ENCODE results near the gene LAMA4. TPM values are rescaled to one million over a fixed set of nuclear protein-coding genes. Genes with fewer than 3 reads are reported as not detected.

Gene LAMA4
- total and polyA plus RNA-seq, 2 of the 13 experiments (the other 11 are each of a cell fraction or from before 2014, with no cell fraction given) = not detected

DNA sequence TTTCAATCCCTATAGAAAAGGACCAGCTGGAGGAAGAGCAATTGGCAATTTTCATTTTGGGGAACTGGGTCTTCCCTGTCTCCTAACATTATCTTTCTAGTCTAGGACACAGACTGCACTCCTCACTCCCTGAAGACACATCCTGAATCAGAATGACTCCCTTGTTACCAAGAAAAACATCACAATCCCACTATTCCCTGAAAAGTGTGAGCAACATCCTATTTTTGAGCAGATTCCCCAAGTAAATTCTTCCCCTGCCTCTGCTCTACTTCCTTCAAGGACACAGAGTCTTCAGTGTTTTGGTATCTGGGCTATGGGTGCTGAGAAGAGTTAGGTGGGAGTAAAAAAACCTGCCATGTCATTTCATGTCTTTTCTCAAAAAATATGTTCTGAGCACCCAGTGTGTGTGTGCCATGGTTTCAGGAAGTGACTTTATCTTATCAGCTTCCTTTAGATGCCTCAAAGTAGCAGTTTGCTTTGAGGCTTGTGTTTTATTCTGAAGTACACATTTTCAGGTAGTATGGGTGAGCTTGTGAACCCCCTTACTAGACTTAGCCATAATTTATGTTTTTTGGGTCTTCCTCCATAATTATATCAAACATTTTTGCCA, 12.4 kb downstream of the LAMA4 start:
- no peak for TF ChIP-seq IKZF4 (CRISPR knock-in tag; IDR thresholded peaks at IDR 0.05; ENCODE audit: borderline replicate concordance, low read depth, not compliant biosample characterization)
- no peak for TF ChIP-seq ZNF451 (CRISPR knock-in tag; IDR thresholded peaks at IDR 0.05)
- TF ChIP-seq ZBTB46 (CRISPR knock-in tag; IDR thresholded peaks at IDR 0.05; ENCODE audit: borderline replicate concordance) = no peak
- TF ChIP-seq MAFG (CRISPR knock-in tag; IDR thresholded peaks at IDR 0.05) = no peak
- TF ChIP-seq MZF1 (CRISPR knock-in tag; IDR thresholded peaks at IDR 0.05; ENCODE audit: borderline replicate concordance) = no peak
- TF ChIP-seq HNRNPH1 (optimal IDR thresholded peaks at IDR 0.05; ENCODE audit: low read depth, low read length) = no peak
- TF ChIP-seq RCOR2 (CRISPR knock-in tag; IDR thresholded peaks at IDR 0.05) = no peak
- TF ChIP-seq ZNF580 (CRISPR knock-in tag; IDR thresholded peaks at IDR 0.05; ENCODE audit: borderline replicate concordance, low read depth) = no peak
- TF ChIP-seq SSRP1 (CRISPR knock-in tag; IDR thresholded peaks at IDR 0.05) = no peak
- Histone ChIP-seq H3K4me3 (replicated peaks in 1 of 3; ENCODE audit: insufficient read depth in 1 of 3, low read depth in 2 of 3, low read length in 3 of 3) (no peak overlapping the region), H3K27ac (ENCODE audit: extremely low read length, insufficient read depth, low read length) (no peak overlapping the region), H3K9ac (ENCODE audit: insufficient read depth, low read depth, low read length) (no peak overlapping the region), H3K79me2 (ENCODE audit: insufficient read depth, low read length) (no peaks in the 10 kb centered on the region), H2AFZ (ENCODE audit: low read length) (no peak overlapping the region), H4K20me1 (ENCODE audit: insufficient read depth, low read length) (no peaks in the 10 kb centered on the region), H3K36me3 (replicated peaks in 1 of 2; ENCODE audit: control insufficient read depth in 1 of 2, insufficient read depth in 2 of 2, low read length in 2 of 2) (no peaks in the 10 kb centered on the region), H3K9me3 (ENCODE audit: low read length) (no peaks in the 10 kb centered on the region), H3K27me3 (ENCODE audit: control insufficient read depth in 1 of 2, insufficient read depth in 2 of 2, low read length in 2 of 2) (peaks cover 0 to 4% of the 10 kb centered on the region in 2 experiments; a peak in 1 of 5 replicates), H3K4me2 (ENCODE audit: low read depth, low read length) (no peak overlapping the region), H3K4me1 (ENCODE audit: insufficient read depth, low read length) (no peaks in the 10 kb centered on the region)
- no peak for DNase-seq (ENCODE audit: low spot score)
- CTCF ChIA-PET (ENCODE audit: low intra/inter-chr PET ratio, low total read pairs) = no interaction called here
- intact Hi-C loops (cut with micrococcal nuclease; ENCODE audit: unreplicated experiment) (no loop called here), in situ Hi-C loops (cut with HindIII; ENCODE audit: extremely low pct_ligation_motif_present, low pct_unique_long_range_greater_than_20kb) (no loop called here)
- POLR2A ChIA-PET = no interaction called here
- ATAC-seq = no peak
- no TSS peak for BruUV-seq (replicated peaks)
- FAIRE-seq = no peak
